Measurements from ENCODE around the gene HMG20B.

- TF ChIP-seq POLR2A (IDR thresholded peaks at IDR 0.05): no peak
- TF ChIP-seq, protein P1, sequence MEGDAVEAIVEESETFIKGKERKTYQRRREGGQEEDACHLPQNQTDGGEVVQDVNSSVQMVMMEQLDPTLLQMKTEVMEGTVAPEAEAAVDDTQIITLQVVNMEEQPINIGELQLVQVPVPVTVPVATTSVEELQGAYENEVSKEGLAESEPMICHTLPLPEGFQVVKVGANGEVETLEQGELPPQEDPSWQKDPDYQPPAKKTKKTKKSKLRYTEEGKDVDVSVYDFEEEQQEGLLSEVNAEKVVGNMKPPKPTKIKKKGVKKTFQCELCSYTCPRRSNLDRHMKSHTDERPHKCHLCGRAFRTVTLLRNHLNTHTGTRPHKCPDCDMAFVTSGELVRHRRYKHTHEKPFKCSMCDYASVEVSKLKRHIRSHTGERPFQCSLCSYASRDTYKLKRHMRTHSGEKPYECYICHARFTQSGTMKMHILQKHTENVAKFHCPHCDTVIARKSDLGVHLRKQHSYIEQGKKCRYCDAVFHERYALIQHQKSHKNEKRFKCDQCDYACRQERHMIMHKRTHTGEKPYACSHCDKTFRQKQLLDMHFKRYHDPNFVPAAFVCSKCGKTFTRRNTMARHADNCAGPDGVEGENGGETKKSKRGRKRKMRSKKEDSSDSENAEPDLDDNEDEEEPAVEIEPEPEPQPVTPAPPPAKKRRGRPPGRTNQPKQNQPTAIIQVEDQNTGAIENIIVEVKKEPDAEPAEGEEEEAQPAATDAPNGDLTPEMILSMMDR (IDR thresholded peaks at IDR 0.05): no peak
These were observed 19.3 kb downstream of the HMG20B start for GRCh38 chr19:3591876-3592613.

Measured in esophagus squamous epithelium (tissue), 4 donors.